Measurements from ENCODE around the gene CENPT. TPM values are rescaled to one million over a fixed set of nuclear protein-coding genes. Genes with fewer than 3 reads are reported as not detected.

CENPT gene
- total RNA-seq, 1 experiment from 2014 or later = 27.4 TPM

Other genes starting within 250 kb of the CENPT start
- 0.07 TPM in 1 of 2 replicates, not detected in the other for gene CARMIL2, start 202.5 kb downstream of the CENPT start, total RNA-seq (2014; rRNA removed; shearing (Covaris generic); ENCODE audit: low replicate concordance)
- 24.4 and 24.7 TPM in 2 replicates for gene ACD, start 187.4 kb downstream of the CENPT start, total RNA-seq (2014; rRNA removed; shearing (Covaris generic); ENCODE audit: low replicate concordance)
- 0.89 and 1.5 TPM in 2 replicates for gene PARD6A, start 186.7 kb downstream of the CENPT start, total RNA-seq (2014; rRNA removed; shearing (Covaris generic); ENCODE audit: low replicate concordance)
- 8.8 and 15.7 TPM in 2 replicates for gene ENKD1, start 180.9 kb downstream of the CENPT start, total RNA-seq (2014; rRNA removed; shearing (Covaris generic); ENCODE audit: low replicate concordance)
- gene C16orf86, start 180.9 kb downstream of the CENPT start, total RNA-seq (2014; rRNA removed; shearing (Covaris generic); ENCODE audit: low replicate concordance) = not detected in 2 replicates
- gene GFOD2, start 128.4 kb downstream of the CENPT start, total RNA-seq (2014; rRNA removed; shearing (Covaris generic); ENCODE audit: low replicate concordance) = 11.8 and 13.4 TPM in 2 replicates
- gene RANBP10, start 41.1 kb downstream of the CENPT start, total RNA-seq (2014; rRNA removed; shearing (Covaris generic); ENCODE audit: low replicate concordance) = 0.79 and 1.8 TPM in 2 replicates
- 1.4 TPM in 1 of 2 replicates, not detected in the other for gene TSNAXIP1, start 40.8 kb downstream of the CENPT start, total RNA-seq (2014; rRNA removed; shearing (Covaris generic); ENCODE audit: low replicate concordance)
- 37.2 and 42.9 TPM in 2 replicates for gene THAP11, start 5.4 kb downstream of the CENPT start, total RNA-seq (2014; rRNA removed; shearing (Covaris generic); ENCODE audit: low replicate concordance)
- gene NUTF2, start 760 bp downstream of the CENPT start, total RNA-seq (2014; rRNA removed; shearing (Covaris generic); ENCODE audit: low replicate concordance) = 55.9 and 178 TPM in 2 replicates
- 19.8 and 38.6 TPM in 2 replicates for gene EDC4, start 25.4 kb upstream of the CENPT start, total RNA-seq (2014; rRNA removed; shearing (Covaris generic); ENCODE audit: low replicate concordance)
- not detected in 2 replicates for gene NRN1L, start 37.2 kb upstream of the CENPT start, total RNA-seq (2014; rRNA removed; shearing (Covaris generic); ENCODE audit: low replicate concordance)
- 3.1 and 13.8 TPM in 2 replicates for gene PSKH1, start 45.6 kb upstream of the CENPT start, total RNA-seq (2014; rRNA removed; shearing (Covaris generic); ENCODE audit: low replicate concordance)
- gene CTRL, start 84.2 kb upstream of the CENPT start, total RNA-seq (2014; rRNA removed; shearing (Covaris generic); ENCODE audit: low replicate concordance) = 0.72 and 1.9 TPM in 2 replicates
- gene PSMB10, start 89.2 kb upstream of the CENPT start, total RNA-seq (2014; rRNA removed; shearing (Covaris generic); ENCODE audit: low replicate concordance) = 8.8 and 12.7 TPM in 2 replicates
- gene LCAT, start 96.4 kb upstream of the CENPT start, total RNA-seq (2014; rRNA removed; shearing (Covaris generic); ENCODE audit: low replicate concordance) = 0.16 TPM in 1 of 2 replicates, not detected in the other
- gene SLC12A4, start 120.9 kb upstream of the CENPT start, total RNA-seq (2014; rRNA removed; shearing (Covaris generic); ENCODE audit: low replicate concordance) = 11.9 and 12.3 TPM in 2 replicates
- not detected in 2 replicates for gene DPEP3, start 132.8 kb upstream of the CENPT start, total RNA-seq (2014; rRNA removed; shearing (Covaris generic); ENCODE audit: low replicate concordance)
- gene DPEP2, start 151.8 kb upstream of the CENPT start, total RNA-seq (2014; rRNA removed; shearing (Covaris generic); ENCODE audit: low replicate concordance) = not detected in 2 replicates
- gene DPEP2NB, start 168.2 kb upstream of the CENPT start, total RNA-seq (2014; rRNA removed; shearing (Covaris generic); ENCODE audit: low replicate concordance) = not detected in 2 replicates
- 17.9 and 18.0 TPM in 2 replicates for gene DDX28, start 175.5 kb upstream of the CENPT start, total RNA-seq (2014; rRNA removed; shearing (Covaris generic); ENCODE audit: low replicate concordance)
- gene DUS2, start 175.6 kb upstream of the CENPT start, total RNA-seq (2014; rRNA removed; shearing (Covaris generic); ENCODE audit: low replicate concordance) = 16.9 and 25.0 TPM in 2 replicates
- 4.5 and 4.6 TPM in 2 replicates for gene NFATC3, start 237.7 kb upstream of the CENPT start, total RNA-seq (2014; rRNA removed; shearing (Covaris generic); ENCODE audit: low replicate concordance)